C4-2B (cell line): ENCODE measurements around the gene EVI5L.
"Not testable (repeated sequence)": the region's sequence is repeated elsewhere in the genome, so short reads cannot be mapped to it uniquely, and the experiment has no call there.

Source experiments
- ZFX ChIP-seq: fragments of 450-650 bp; IDR thresholded peaks from 2 replicates; pipeline ENCODE4 v1.6.1; 2017
- TF ChIP-seq, protein P1 (sequence below): fragments of 450-650 bp; conservative IDR thresholded peaks from 2 replicates; pipeline ENCODE4 v1.5.1; 2017; ENCODE audit warnings: mild to moderate bottlenecking

DNA sequence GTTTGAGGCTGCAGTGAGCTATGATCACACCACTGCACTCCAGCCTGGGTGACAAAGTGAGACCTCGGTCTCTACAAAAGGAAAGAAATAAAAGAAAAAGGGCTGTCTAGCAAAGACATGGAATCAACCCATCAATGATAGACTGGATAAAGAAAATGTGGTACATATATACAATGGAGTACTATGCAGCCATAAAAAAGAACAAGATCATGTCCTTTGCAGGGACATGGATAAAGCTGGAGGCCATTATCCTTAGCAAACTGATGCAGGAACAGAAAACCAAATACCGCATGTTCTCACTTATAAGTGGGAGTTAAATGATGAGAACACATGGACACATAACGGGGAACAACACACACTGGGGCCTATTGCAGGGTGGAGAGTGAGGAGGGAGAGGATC lies 14.0 kb upstream of the EVI5L start:
- TF ChIP-seq, protein P1, sequence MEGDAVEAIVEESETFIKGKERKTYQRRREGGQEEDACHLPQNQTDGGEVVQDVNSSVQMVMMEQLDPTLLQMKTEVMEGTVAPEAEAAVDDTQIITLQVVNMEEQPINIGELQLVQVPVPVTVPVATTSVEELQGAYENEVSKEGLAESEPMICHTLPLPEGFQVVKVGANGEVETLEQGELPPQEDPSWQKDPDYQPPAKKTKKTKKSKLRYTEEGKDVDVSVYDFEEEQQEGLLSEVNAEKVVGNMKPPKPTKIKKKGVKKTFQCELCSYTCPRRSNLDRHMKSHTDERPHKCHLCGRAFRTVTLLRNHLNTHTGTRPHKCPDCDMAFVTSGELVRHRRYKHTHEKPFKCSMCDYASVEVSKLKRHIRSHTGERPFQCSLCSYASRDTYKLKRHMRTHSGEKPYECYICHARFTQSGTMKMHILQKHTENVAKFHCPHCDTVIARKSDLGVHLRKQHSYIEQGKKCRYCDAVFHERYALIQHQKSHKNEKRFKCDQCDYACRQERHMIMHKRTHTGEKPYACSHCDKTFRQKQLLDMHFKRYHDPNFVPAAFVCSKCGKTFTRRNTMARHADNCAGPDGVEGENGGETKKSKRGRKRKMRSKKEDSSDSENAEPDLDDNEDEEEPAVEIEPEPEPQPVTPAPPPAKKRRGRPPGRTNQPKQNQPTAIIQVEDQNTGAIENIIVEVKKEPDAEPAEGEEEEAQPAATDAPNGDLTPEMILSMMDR: not testable (repeated sequence)
- not testable (repeated sequence) for TF ChIP-seq ZFX
